Liver (tissue), 9 donors: Measurements from ENCODE around the gene TMEM132E. TPM values are rescaled to one million over a fixed set of nuclear protein-coding genes. Genes with fewer than 3 reads are reported as not detected.
"Not testable (repeated sequence)": the region's sequence is repeated elsewhere in the genome, so short reads cannot be mapped to it uniquely, and the experiment has no call there.

Experiments used
- DNase-seq: peaks from one replicate; pipeline ENCODE4 v3.0.0-alpha.2; 2017; ENCODE audit warnings: low spot score
- H3K27ac ChIP-seq, 2 donors: one replicate each; pipeline ENCODE4 v1.7.0; 2013; ENCODE audit warnings: inconsistent platforms in 2 of 2, low read length in 2 of 2, control low read depth in 1 of 2, low read depth in 1 of 2, mild to moderate bottlenecking in 1 of 2
- H3K27me3 ChIP-seq, 4 donors: one replicate each; pipeline versions ENCODE4 v1.6.1 to v1.7.0; 2013; ENCODE audit warnings: low read length in 3 of 4, inconsistent platforms in 1 of 4, mild to moderate bottlenecking in 1 of 4, moderate library complexity in 1 of 4; ENCODE audit not compliant: control insufficient read depth in 4 of 4, insufficient read depth in 4 of 4
- H3K36me3 ChIP-seq, 4 donors: one replicate each; pipeline versions ENCODE4 v1.6.1 to v1.7.0; 2013; ENCODE audit warnings: low read length in 3 of 4, mild to moderate bottlenecking in 3 of 4, low read depth in 1 of 4, moderate library complexity in 1 of 4; ENCODE audit not compliant: control insufficient read depth in 4 of 4, insufficient read depth in 3 of 4
- H3K4me1 ChIP-seq, 4 donors: one replicate each; pipeline versions ENCODE4 v1.6.1 to v1.7.0; 2013; ENCODE audit warnings: low read length in 3 of 4, mild to moderate bottlenecking in 3 of 4, moderate library complexity in 1 of 4; ENCODE audit not compliant: control insufficient read depth in 4 of 4, insufficient read depth in 4 of 4
- H3K4me3 ChIP-seq, 3 donors: one replicate each; pipeline versions ENCODE4 v1.6.1 to v1.7.0; 2013; ENCODE audit warnings: low read length in 3 of 3, control low read depth in 1 of 3, low read depth in 1 of 3, mild to moderate bottlenecking in 1 of 3
- H3K9ac ChIP-seq, 2 donors: one replicate each; pipeline ENCODE4 v1.7.0; 2013; ENCODE audit warnings: low read length in 2 of 2, mild to moderate bottlenecking in 2 of 2, moderate library complexity in 2 of 2, control low read depth in 1 of 2, low read depth in 1 of 2
- H3K9me3 ChIP-seq, 4 donors: one replicate each; pipeline versions ENCODE4 v1.6.1 to v1.7.0; 2013; ENCODE audit warnings: low read length in 3 of 4; ENCODE audit not compliant: control insufficient read depth in 4 of 4
- ATF3 ChIP-seq: IDR thresholded peaks from 2 replicates; pipeline ENCODE4 v1.6.1; 2016; ENCODE audit warnings: antibody characterized with exemption
- CTCF ChIP-seq: fragments of 150-350 bp; IDR thresholded peaks from 2 replicates; pipeline ENCODE4 v1.5.1; 2017; ENCODE audit warnings: improper control_type of control experiment, low read depth, low read length; ENCODE audit not compliant: missing input control
- EGR1 ChIP-seq, 2 donors: IDR thresholded peaks; 2 replicates each; pipeline ENCODE4 v1.6.1; 2016 to 2018; ENCODE audit warnings: antibody characterized with exemption in 2 of 2, low read depth in 2 of 2
- FOXA1 ChIP-seq: IDR thresholded peaks from 2 replicates; pipeline ENCODE4 v1.6.1; 2016; ENCODE audit warnings: antibody characterized with exemption
- FOXA2 ChIP-seq: IDR thresholded peaks from 2 replicates; pipeline ENCODE4 v1.6.1; 2016; ENCODE audit warnings: antibody characterized with exemption
- GABPA ChIP-seq, 2 donors: IDR thresholded peaks in 1 of 2; conservative IDR thresholded peaks in 1 of 2; 2 replicates each; pipeline ENCODE4 v1.6.1; 2016; ENCODE audit warnings: antibody characterized with exemption in 2 of 2, mild to moderate bottlenecking in 1 of 2, moderate library complexity in 1 of 2
- HNF4A ChIP-seq, 2 donors: conservative IDR thresholded peaks; 2 replicates each; pipeline ENCODE4 v1.6.1; 2016; ENCODE audit warnings: antibody characterized with exemption in 2 of 2, mild to moderate bottlenecking in 2 of 2
- HNF4G ChIP-seq: IDR thresholded peaks from 2 replicates; pipeline ENCODE4 v1.6.1; 2016; ENCODE audit warnings: antibody characterized with exemption
- JUND ChIP-seq, 2 donors: IDR thresholded peaks; 2 replicates each; pipeline ENCODE4 v1.6.1; 2016; ENCODE audit warnings: antibody characterized with exemption in 2 of 2
- NR2F2 ChIP-seq: IDR thresholded peaks from 2 replicates; pipeline ENCODE4 v1.6.1; 2016; ENCODE audit warnings: antibody characterized with exemption
- RAD21 ChIP-seq, 2 donors: IDR thresholded peaks; 2 replicates each; pipeline ENCODE4 v1.6.1; 2016; ENCODE audit warnings: antibody characterized with exemption in 2 of 2, mild to moderate bottlenecking in 2 of 2
- REST ChIP-seq: IDR thresholded peaks from 2 replicates; pipeline ENCODE4 v1.6.1; 2016; ENCODE audit warnings: antibody characterized with exemption, mild to moderate bottlenecking
- RXRA ChIP-seq, 2 donors: IDR thresholded peaks; 2 replicates each; pipeline ENCODE4 v1.6.1; 2017 to 2018; ENCODE audit warnings: antibody characterized with exemption in 2 of 2, mild to moderate bottlenecking in 1 of 2
- SP1 ChIP-seq: IDR thresholded peaks from 2 replicates; pipeline ENCODE4 v1.6.1; 2018; ENCODE audit warnings: antibody characterized with exemption, mild to moderate bottlenecking
- TAF1 ChIP-seq: conservative IDR thresholded peaks from 2 replicates; pipeline ENCODE4 v1.6.1; 2016; ENCODE audit warnings: antibody characterized with exemption, mild to moderate bottlenecking
- YY1 ChIP-seq: IDR thresholded peaks from 2 replicates; pipeline ENCODE4 v1.6.1; 2016; ENCODE audit warnings: antibody characterized with exemption, mild to moderate bottlenecking
- ZBTB33 ChIP-seq: IDR thresholded peaks from 2 replicates; pipeline ENCODE4 v1.6.1; 2016; ENCODE audit warnings: antibody characterized with exemption
- WGBS: extraction: QIAGEN DNeasy Blood & Tissue Kit; methylation state at CpG from one replicate; pipeline ENCODE4 v1.1.7; 2013; 5-methylcytosine and 5-hydroxymethylcytosine counted together
- polyA plus RNA-seq, 2 donors: library from polyadenylated mRNA; stranded (reverse) in 1 of 2; unstranded in 1 of 2; fragments of 200-250 nt in 1 of 2; fragments of >200 nt in 1 of 2; fragmentation: Nextera tagmentation in 1 of 2; extraction: Ambion mirVana in 1 of 2; gene quantifications; one replicate each; pipeline versions ENCODE4 v1.2.1 to v1.2.3, GENCODE V29; 2013 to 2015
- total RNA-seq, 2 donors: library from RNA; depleted of rRNA; stranded (reverse); fragments of >200 nt; gene quantifications; one replicate each; pipeline ENCODE4 v1.2.3, GENCODE V29; 2014
- donor health status: healthy.
- donor health status: healthy.
- donor health status: healthy.
- donor health status: healthy.
- donor health status: healthy.

Gene TMEM132E
- total and polyA plus RNA-seq, 4 donors = 0.25 to 1.2 (median 0.46) TPM; not detected in 1

DNA sequence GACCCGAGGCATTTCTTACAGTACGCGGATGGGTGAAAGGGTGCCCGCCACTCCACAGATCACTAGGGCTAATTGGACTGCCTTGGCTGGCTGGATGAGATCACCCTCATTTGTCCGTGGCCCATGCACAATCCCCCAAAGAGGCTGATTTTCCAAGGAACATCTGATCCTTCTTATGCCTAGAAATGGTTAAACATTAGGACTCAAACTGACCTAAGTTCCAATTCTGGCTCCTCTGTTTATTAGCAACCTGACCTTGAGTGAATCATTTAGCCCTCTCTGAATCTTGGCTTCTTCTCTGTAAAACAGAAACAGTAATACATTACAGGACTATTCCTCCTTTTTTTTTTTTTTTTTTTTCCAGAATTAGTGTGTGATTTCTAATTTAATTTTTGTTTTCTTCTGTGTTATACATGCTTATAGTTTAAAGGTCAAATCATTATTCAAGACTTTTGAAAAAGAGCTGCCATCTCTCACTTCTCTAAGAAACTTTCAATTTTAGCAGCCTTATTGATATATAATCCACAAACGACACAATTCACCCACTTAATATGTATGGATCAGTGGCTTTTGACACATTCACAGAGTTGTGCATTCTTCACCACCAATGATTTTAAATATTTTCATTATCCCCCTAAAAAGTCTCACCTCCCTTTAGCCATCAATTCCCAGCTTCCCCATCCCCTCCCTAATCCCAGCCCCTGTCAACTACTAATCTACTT is 45.4 kb upstream of the TMEM132E start:
- TF ChIP-seq CTCF = no peak
- no peak for TF ChIP-seq EGR1 (IDR thresholded peaks at IDR 0.05; ENCODE audit: low read depth in 2 of 2)
- no peak for TF ChIP-seq TAF1
- no peak for TF ChIP-seq RXRA (IDR thresholded peaks at IDR 0.05)
- no peak for TF ChIP-seq RAD21 (IDR thresholded peaks at IDR 0.05)
- TF ChIP-seq JUND (IDR thresholded peaks at IDR 0.05) = no peak
- no peak for TF ChIP-seq ATF3
- DNase-seq = no peak
- no peak overlapping the region for H3K27ac ChIP-seq
- H3K9me3 ChIP-seq = no peaks in the 10 kb centered on the region
- no peaks in the 10 kb centered on the region for H3K36me3 ChIP-seq
- no peak overlapping the region for H3K9ac ChIP-seq
- no peak overlapping the region for H3K4me3 ChIP-seq
- H3K4me1 ChIP-seq = no peaks in the 10 kb centered on the region
- 81% methylated on average over 6 of the region's 6 CpGs for WGBS
- H3K27me3 ChIP-seq = peaks cover 0 to 4% (median under 1%) of the 10 kb centered on the region in 4 donors

DNA sequence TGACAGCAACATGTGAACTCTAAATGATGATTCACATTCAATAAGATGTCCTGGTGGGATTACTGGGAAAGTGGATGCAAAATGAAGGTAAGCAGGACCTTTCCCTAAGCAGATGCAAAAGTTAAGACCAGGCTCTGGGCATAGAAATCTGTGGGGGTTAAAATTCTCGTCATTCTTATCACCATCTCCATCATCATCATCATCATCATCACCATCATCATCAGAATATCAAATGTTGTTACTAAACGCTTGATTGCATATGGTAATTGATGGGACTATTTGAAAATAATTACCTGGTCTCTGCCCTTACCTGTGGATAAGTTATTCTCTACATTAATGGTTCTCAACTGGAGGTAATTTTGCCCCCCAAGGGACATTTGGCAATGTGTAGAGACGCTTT is 41.9 kb upstream of the TMEM132E start:
- DNase-seq = no peak
- H3K9ac ChIP-seq = no peak overlapping the region
- H3K4me3 ChIP-seq = no peak overlapping the region
- no peaks in the 10 kb centered on the region for H3K4me1 ChIP-seq
- H3K27ac ChIP-seq = no peak overlapping the region
- 66% methylated on average over 3 of the region's 3 CpGs for WGBS
- TF ChIP-seq HNF4G (no peak), FOXA1 (no peak), NR2F2 (no peak), ZBTB33 (no peak), SP1 (no peak), JUND (IDR thresholded peaks at IDR 0.05) (no peak), GABPA (IDR thresholded peaks at IDR 0.05 in 1 of 2, conservative IDR thresholded peaks at IDR 0.05 in 1 of 2) (no peak), REST (no peak), TAF1 (no peak), FOXA2 (no peak), EGR1 (IDR thresholded peaks at IDR 0.05; ENCODE audit: low read depth in 2 of 2) (no peak), HNF4A (conservative IDR thresholded peaks at IDR 0.05) (no peak), RXRA (IDR thresholded peaks at IDR 0.05) (no peak), YY1 (no peak)
- H3K9me3 ChIP-seq = no peaks in the 10 kb centered on the region
- no peaks in the 10 kb centered on the region for H3K36me3 ChIP-seq
- H3K27me3 ChIP-seq = peaks cover 0 to 4% (median 0%) of the 10 kb centered on the region in 4 donors

DNA sequence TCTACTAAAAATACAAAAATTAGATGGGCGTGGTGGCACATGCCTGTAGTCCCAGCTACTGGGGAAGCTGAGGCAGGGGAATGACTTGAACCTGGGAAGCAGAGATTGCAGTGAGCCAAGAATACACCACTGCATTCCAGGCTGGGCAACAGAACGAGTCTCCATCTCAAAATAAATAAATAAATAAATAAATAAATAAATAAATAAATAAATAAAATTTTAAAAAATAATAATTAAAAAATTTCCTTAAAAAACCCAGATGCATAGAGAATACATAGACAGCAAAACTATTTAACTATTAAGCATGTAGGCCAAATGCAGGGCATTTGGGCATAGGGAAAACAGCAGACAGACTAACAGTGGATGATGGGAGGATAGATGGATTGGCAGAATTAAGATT is 40.8 kb upstream of the TMEM132E start:
- H3K27me3 ChIP-seq, H3K9me3 ChIP-seq, DNase-seq, H3K36me3 ChIP-seq, H3K9ac ChIP-seq, H3K4me3 ChIP-seq, H3K4me1 ChIP-seq, H3K27ac ChIP-seq: not testable (repeated sequence)
- 76% methylated on average over 2 of the region's 2 CpGs for WGBS
